ENCODE data around the gene INPP5A.
"Not testable (repeated sequence)": the region's sequence is repeated elsewhere in the genome, so short reads cannot be mapped to it uniquely, and the experiment has no call there.

The INPP5A gene

DNA sequence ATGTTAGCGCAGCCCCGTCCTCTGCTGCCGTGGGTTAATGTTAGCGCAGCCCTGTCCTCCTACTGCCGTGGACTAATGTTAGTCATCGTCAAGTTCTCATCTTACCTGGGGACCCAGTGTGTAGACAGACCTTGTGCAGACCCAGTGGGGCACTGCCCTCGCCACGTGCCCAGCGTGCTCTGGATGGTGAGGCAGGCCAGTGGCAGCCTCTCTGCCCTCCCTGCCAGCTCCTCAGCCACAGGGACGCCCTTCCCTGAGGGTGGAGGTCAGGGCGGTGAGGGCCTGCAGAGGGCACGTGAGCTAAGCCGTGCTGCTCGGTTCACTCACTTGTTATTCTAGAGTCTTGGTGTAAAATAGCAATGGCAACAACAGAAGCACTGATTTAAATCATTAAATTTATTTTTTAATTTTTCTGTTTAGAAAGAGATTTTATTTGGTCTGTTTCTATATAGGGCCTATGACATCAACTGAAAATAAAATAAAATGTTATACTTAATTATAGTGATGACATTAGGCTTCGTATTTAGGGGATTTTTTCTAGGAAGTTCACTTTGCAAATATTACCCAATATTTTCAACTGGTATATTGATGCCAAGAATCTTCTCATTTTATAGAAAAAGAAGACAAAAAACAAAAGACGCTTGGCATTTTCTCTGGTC, 199.9 kb downstream of the INPP5A start:
- TF ChIP-seq, protein P1, sequence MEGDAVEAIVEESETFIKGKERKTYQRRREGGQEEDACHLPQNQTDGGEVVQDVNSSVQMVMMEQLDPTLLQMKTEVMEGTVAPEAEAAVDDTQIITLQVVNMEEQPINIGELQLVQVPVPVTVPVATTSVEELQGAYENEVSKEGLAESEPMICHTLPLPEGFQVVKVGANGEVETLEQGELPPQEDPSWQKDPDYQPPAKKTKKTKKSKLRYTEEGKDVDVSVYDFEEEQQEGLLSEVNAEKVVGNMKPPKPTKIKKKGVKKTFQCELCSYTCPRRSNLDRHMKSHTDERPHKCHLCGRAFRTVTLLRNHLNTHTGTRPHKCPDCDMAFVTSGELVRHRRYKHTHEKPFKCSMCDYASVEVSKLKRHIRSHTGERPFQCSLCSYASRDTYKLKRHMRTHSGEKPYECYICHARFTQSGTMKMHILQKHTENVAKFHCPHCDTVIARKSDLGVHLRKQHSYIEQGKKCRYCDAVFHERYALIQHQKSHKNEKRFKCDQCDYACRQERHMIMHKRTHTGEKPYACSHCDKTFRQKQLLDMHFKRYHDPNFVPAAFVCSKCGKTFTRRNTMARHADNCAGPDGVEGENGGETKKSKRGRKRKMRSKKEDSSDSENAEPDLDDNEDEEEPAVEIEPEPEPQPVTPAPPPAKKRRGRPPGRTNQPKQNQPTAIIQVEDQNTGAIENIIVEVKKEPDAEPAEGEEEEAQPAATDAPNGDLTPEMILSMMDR (IDR thresholded peaks at IDR 0.05; ENCODE audit: low read depth, low read length, missing control alignments) = no peak
- no peak overlapping the region for H3K4me3 ChIP-seq (ENCODE audit: low read depth, low read length)
- DNase-seq (ENCODE audit: low read depth) = no peak

DNA sequence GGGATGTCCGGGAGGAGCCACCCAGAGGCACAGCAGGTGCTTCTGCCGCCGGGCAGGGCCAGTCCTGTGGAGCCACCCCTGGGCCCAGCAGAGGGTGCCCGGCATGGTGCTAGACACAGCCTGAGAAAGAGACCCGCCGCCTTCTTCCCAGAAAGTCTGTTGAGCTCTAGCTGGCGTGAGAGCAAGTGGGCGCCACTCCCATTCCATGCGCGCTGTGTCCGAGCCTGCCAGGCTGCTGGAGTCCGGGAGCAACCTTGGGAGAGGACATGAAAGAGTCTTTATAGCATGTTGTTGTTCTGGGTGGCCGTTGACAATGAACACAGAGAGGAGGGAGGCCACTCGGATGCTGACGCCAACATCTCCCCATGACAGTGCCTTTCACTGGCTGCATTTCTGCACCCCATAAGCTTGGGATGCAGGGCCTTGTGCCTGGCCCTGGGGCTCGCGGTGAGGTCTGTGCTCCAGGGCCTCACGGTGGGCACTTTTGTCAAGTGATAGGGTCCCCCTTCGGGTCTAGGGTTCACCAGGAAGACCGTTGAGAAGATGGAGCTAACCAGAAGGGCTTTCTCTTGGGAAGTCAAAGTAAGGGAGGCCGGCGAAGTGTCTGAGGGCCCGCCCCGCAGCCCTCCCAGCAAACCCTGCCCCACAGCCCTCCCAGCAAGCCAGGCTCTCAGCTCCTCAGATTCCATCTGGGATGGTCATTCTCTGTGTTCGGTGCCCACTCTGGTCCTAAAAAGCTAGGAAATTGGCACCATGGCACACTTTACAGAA, 201.1 kb downstream of the INPP5A start:
- H3K4me3 ChIP-seq (ENCODE audit: low read depth, low read length) = no peak overlapping the region
- DNase-seq (ENCODE audit: low read depth) = no peak
- TF ChIP-seq, protein P1 (IDR thresholded peaks at IDR 0.05; ENCODE audit: low read depth, low read length, missing control alignments) = no peak

DNA sequence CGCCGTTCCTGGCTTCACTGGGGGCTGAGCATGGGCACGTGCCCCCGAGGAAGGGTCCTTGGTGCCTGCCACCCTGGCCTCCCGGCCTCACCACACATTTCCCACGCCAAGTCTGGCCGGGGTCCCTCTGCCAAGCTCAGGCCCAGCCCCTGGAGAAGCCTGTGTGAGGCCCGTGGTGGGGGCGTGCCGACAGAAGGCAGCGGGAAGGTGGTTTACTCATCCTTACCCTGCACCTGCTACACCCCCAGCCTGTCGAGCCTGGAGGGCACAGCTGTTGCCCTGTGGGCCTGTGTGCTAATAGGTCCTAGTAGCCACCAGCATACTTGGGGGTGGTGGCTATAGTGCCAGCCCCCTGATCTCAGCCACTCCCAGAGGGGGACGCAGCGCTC, 201.6 kb downstream of the INPP5A start:
- H3K4me3 ChIP-seq (ENCODE audit: low read depth, low read length) = no peak overlapping the region
- TF ChIP-seq, protein P1 (IDR thresholded peaks at IDR 0.05; ENCODE audit: low read depth, low read length, missing control alignments) = no peak
- no peak for DNase-seq (ENCODE audit: low read depth)

DNA sequence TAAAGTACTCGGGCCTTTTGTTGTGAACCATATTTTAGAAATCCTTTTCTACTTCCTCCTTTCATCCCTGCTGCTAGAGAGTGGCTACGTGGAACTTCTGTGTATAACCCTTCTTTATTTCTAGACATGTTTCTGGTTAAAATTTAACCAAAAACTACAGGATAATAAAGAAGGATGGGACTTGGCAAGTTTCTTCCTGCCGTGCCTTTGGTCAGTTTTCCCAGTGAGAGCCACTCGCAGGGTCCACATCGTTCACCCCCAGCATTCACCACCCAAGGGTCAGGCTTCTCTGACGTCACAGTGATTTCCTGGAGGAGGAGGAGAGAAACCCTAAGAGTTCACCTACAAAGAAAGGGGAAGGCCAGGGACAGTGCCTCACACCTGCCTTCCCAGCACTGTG, 203.0 kb downstream of the INPP5A start:
- TF ChIP-seq, protein P1 (IDR thresholded peaks at IDR 0.05; ENCODE audit: low read depth, low read length, missing control alignments) = no peak
- H3K4me3 ChIP-seq (ENCODE audit: low read depth, low read length) = no peak overlapping the region
- DNase-seq (ENCODE audit: low read depth) = no peak

DNA sequence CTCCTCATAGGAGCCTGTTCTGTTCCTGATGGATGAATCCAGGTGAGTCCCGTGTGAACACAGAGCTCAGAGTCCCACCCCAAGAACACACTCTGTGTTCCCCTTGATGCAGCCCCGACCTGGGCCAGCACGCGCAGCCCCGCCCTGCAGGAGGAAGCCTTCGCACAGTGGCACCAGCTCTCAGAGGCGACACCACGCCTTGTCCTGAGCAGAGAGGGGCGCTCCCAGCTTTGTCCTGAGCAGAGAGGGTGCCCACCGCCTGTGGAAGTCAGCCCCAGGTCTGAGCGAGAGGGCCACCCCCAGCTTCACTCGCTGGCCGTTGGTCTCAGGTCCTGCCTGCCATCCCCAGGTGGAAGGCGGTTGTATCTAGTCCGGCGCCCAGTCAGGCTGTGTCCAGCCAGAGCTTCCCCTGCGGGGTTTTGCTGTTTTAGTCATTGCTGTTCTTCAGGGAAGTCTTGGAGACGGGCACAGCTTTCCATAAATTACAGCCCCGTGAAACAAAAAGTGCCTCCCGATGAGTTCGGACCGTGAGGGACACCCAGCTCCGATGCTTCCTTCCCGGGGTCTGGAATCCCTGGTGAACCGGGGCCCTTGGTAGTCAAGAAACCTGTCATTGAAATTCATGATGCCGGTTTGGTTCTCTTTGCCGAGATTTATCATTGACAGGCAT, 204.7 kb downstream of the INPP5A start:
- no peak for DNase-seq (ENCODE audit: low read depth)
- H3K4me3 ChIP-seq (ENCODE audit: low read depth, low read length) = no peak overlapping the region
- TF ChIP-seq, protein P1 (IDR thresholded peaks at IDR 0.05; ENCODE audit: low read depth, low read length, missing control alignments) = no peak

DNA sequence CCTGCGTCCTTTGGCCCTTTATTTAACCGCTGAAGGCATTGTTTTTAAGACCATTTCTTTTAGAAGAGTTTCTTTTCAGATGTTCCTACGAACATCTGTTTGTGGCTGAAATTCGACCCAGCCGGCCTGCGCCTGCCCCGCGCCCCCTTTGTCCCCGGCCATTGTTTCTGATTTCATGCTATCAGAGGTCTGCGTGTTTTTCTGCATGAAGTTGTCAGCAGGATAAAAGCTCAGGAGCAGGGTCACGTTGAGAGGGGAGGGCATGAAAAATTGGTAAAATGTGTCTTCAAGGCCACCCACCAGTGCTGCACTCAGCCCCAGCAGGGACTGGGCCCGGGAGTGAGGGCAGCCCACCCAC, 205.2 kb downstream of the INPP5A start:
- DNase-seq (ENCODE audit: low read depth) = no peak
- TF ChIP-seq, protein P1 (IDR thresholded peaks at IDR 0.05; ENCODE audit: low read depth, low read length, missing control alignments) = no peak

DNA sequence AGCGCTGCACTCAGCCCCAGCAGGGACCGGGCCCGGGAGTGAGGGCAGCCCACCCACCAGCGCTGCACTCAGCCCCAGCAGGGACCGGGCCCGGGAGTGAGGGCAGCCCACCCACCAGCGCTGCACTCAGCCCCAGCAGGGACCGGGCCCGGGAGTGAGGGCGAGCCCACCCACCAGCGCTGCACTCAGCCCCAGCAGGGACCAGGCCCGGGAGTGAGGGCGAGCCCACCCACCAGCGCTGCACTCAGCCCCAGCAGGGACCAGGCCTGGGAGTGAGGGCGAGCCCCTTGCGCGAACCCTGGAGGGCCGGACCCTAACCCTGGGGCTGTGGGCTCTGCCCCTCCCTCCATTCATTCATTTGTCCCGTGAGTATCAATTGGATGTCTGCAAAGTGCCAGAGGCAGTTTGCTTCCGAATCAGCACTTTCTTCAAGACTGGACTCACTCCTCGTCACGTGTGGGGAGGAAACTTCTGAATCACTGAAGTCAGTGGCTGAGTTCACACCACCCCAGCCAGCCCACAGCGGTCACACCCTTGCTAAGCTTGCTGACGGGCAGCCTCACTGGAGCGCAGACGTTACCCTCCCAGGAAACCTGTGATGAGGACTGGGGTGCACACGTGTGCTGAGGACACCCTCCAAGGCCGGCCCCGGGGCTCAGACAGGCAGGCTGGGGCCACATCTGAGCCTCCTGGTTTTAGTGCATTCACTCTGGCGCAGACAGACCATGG, 205.8 kb downstream of the INPP5A start:
- not testable (repeated sequence) for H3K4me3 ChIP-seq (ENCODE audit: low read depth, low read length); DNase-seq (ENCODE audit: low read depth)

More for the DNA sequence above, 205.2 kb downstream of the INPP5A start:
- no peak overlapping the region for H3K4me3 ChIP-seq (ENCODE audit: low read depth, low read length)

Measured in GM12864 (cell line).